HUES48 (cell line): ENCODE results near the gene COA3.
A peak's percentile ranks its signal among the peaks of the same experiment; 100 is the strongest.

ENCODE experiments used
- H3K27ac ChIP-seq: one replicate; pipeline ENCODE4 v1.7.0; 2013; ENCODE audit warnings: low read depth, low read length, inconsistent platforms
- H3K27me3 ChIP-seq: 2 replicates; pipeline ENCODE4 v1.6.1; 2013; ENCODE audit warnings: mild to moderate bottlenecking, low read length; ENCODE audit not compliant: control insufficient read depth, insufficient read depth
- H3K36me3 ChIP-seq: 2 replicates; pipeline ENCODE4 v1.6.1; 2013; ENCODE audit warnings: low read length; ENCODE audit not compliant: control insufficient read depth, insufficient read depth
- H3K4me1 ChIP-seq: 2 replicates; pipeline ENCODE4 v1.6.1; 2013; ENCODE audit warnings: mild to moderate bottlenecking, low read length; ENCODE audit not compliant: control insufficient read depth, insufficient read depth
- H3K4me3 ChIP-seq: 2 replicates; pipeline ENCODE4 v1.5.1; 2013; ENCODE audit warnings: mild to moderate bottlenecking, low read depth, low read length
- H3K9ac ChIP-seq: 2 replicates; pipeline ENCODE4 v1.6.1; 2013; ENCODE audit warnings: mild to moderate bottlenecking, low read depth, low read length, moderate library complexity
- H3K9me3 ChIP-seq: 2 replicates; pipeline ENCODE4 v1.6.1; 2013; ENCODE audit warnings: low read length; ENCODE audit not compliant: control insufficient read depth, insufficient read depth

The COA3 gene

DNA sequence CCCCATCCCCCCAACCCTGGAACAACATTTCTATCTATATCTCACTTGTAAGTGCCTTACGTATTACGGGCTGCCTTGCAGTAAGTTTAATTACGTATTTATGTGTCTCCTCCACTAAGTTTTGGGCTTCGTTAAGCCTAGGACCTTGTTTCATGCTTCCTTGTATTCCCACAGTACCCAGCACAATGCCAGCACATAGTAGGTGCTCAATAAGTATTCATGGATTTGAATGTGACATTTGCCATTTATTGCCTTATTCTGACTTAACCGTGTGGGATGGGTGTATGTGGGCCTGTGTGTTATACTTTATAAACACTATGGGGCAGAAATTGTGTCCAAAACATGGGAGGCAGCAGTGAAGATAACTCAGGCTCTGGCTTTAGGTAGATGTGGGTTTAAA, 6.0 kb downstream of the COA3 start:
- peaks cover 18% of the 10 kb centered on the region for H3K36me3 ChIP-seq
- 0 out of 2 replicates have a peak, but pooled peaks cover under 1% of the 10 kb centered on the region for H3K4me1 ChIP-seq
- H3K27ac ChIP-seq = no peak overlapping the region
- no peaks in the 10 kb centered on the region for H3K9me3 ChIP-seq
- H3K27me3 ChIP-seq = no peaks in the 10 kb centered on the region
- H3K4me3 ChIP-seq = no peak overlapping the region
- no peak overlapping the region for H3K9ac ChIP-seq

DNA sequence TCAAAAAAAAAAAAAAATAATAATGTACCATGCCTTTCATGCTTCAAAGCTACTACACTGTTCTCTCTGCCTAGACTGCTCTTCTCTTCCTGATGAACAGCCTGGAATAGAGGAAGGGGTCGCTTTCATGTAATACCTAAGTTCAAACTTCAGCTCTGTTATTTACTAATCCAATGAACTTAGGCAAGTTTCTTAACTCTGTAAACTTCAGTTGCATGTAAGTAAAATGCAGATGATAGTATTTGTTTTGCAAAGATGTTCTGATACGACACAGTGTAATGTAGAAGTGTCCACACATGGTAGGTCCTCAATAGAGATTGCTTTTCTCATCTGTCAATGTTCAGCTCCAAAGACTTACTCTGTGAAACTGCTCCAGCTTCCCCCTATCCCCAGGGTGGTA, 6.6 kb downstream of the COA3 start:
- Histone ChIP-seq H3K9ac (no peak overlapping the region), H3K9me3 (no peaks in the 10 kb centered on the region), H3K4me1 (no peaks in the 10 kb centered on the region), H3K36me3 (peaks cover 13% of the 10 kb centered on the region), H3K4me3 (no peak overlapping the region), H3K27ac (no peak overlapping the region), H3K27me3 (no peaks in the 10 kb centered on the region)

DNA sequence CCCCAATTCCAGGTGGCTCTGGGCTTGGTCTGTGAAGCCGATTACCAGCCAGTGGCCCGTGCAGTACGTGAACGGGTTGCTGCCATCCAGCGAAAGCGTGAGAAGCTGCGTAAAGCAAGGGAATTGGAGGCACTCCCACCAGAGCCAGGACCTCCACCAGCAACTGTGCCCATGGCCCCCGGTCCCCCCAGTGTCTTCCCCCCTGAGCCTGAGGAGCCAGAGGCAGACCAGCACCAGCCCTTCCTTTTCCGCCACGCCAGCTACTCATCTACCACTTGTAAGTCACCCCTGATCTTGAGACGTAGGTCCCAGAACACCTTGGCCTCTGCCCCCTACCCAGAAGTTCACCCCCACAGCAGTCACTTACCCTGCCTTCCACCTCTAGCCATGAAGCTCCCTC, 11.2 kb downstream of the COA3 start:
- H3K27ac ChIP-seq = no peak overlapping the region
- H3K36me3 ChIP-seq = no peaks in the 10 kb centered on the region
- no peaks in the 10 kb centered on the region for H3K4me1 ChIP-seq
- no peaks in the 10 kb centered on the region for H3K9me3 ChIP-seq
- H3K4me3 ChIP-seq = no peak overlapping the region
- peaks cover 6% of the 10 kb centered on the region; the same call in 1 of the 2 replicates for H3K27me3 ChIP-seq
- no peak overlapping the region for H3K9ac ChIP-seq

DNA sequence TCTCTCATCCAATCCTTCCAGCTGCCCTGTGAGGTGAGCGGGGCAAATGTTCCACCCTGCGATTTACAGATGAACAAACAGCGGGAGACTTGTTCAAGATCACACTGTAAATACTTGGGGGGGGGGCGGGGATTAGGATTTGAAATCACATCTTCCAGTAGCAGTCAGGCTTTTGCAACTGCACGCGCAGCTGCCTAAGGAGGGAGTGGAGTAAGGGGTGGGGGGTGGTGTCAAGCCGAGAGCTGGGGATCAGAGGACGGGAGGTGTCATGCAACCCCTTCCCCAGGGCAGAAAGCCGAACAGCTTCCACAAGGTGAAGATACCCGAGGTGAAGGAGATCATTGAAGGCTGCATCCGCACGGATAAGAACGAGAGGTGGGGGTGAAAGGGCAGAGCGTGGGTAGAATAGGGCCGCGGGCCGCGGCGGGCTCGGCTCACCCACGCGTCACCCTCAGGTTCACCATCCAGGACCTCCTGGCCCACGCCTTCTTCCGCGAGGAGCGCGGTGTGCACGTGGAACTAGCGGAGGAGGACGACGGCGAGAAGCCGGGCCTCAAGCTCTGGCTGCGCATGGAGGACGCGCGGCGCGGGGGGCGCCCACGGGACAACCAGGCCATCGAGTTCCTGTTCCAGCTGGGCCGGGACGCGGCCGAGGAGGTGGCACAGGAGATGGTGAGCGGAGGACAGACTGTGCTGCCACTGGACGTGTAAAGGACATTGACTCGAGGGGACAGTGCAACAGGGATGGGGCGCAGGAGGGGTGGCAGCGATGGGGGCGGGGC, 13.5 kb downstream of the COA3 start:
- H3K9ac ChIP-seq = no peak overlapping the region
- H3K4me1 ChIP-seq = no peaks in the 10 kb centered on the region
- H3K36me3 ChIP-seq = no peaks in the 10 kb centered on the region
- H3K4me3 ChIP-seq = no peak overlapping the region
- H3K27ac ChIP-seq = no peak overlapping the region
- no peaks in the 10 kb centered on the region for H3K9me3 ChIP-seq
- peaks cover 20% of the 10 kb centered on the region for H3K27me3 ChIP-seq

DNA sequence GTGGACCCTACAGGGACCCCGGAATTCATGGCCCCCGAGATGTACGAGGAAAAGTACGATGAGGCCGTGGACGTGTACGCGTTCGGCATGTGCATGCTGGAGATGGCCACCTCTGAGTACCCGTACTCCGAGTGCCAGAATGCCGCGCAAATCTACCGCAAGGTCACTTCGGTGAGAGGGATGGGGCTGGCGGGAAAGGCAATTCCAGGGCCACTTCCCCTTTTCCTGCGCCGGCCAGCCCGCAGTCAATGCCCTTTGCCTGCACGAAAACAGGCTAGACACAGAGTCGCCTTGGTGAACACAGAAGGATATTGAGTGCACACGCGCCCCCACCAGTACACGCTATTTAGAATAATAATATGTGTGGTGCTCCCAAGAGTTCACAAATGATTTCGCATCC, 14.1 kb downstream of the COA3 start:
- no peak overlapping the region for H3K27ac ChIP-seq
- no peak overlapping the region for H3K9ac ChIP-seq
- H3K4me3 ChIP-seq = no peak overlapping the region
- H3K9me3 ChIP-seq = no peaks in the 10 kb centered on the region
- 0 out of 2 replicates have a peak, but pooled peaks cover 5% of the 10 kb centered on the region for H3K4me1 ChIP-seq
- peaks cover under 1% of the 10 kb centered on the region; the same call in 1 of the 2 replicates for H3K36me3 ChIP-seq
- H3K27me3 ChIP-seq = peaks cover 20% of the 10 kb centered on the region

DNA sequence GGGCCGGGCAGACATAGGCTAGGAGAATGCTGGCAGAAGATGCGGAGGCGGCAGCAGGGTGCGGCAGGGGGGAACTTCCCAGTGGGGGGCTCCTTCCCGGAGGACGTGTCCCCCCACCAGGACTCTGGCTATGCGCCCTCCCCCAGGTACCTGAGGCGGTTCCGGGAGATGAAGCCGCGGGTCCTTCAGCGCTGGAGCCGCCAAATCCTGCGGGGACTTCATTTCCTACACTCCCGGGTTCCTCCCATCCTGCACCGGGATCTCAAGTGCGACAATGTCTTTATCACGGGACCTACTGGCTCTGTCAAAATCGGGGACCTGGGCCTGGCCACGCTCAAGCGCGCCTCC, 14.7 kb downstream of the COA3 start:
- H3K27ac ChIP-seq = no peak overlapping the region
- 0 out of 2 replicates have a peak, but pooled peaks cover 5% of the 10 kb centered on the region for H3K4me1 ChIP-seq
- H3K27me3 ChIP-seq = peaks cover 20% of the 10 kb centered on the region
- no peak overlapping the region for H3K9ac ChIP-seq
- H3K36me3 ChIP-seq = peaks cover 7% of the 10 kb centered on the region
- H3K9me3 ChIP-seq = no peaks in the 10 kb centered on the region
- H3K4me3 ChIP-seq = no peak overlapping the region

DNA sequence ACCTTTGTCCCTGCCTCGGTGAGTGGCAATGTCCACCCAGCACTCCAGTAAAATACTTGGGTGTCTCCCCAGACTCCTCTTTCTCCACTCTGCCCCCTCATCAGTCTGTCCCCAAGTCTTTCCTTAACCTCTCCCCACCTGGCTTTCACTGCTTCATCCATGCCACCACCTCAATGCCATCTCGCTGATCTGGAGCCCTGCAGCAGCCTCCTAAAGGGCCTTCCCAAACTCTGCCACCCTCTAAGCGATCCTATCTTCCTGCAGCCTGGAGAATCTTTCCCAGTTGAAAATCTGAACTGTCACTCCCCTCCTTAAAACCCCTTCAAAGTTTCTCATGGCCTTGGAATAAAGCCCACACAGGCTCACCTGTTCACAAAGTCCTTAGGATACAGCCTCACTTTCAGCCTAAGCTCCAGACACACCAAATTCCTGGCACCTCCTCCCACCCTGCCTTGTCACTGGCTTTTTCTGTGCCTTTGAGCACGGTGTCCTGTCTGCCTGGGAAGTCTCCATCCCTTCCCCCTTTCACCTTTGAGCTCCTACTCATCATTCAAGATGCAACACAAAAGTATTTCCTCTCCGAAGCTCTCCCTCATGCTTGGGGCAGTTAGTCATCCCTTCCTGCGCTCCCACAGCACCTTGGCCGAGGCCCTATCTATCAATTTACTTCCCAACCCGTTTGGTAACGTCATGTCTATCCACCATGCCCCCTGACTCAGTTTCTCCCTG, 15.3 kb downstream of the COA3 start:
- Histone ChIP-seq H3K4me3 (no peak overlapping the region), H3K27ac (no peak overlapping the region), H3K9ac (no peak overlapping the region), H3K27me3 (peaks cover 20% of the 10 kb centered on the region), H3K4me1 (0 out of 2 replicates have a peak, but pooled peaks cover 5% of the 10 kb centered on the region), H3K36me3 (peaks cover 13% of the 10 kb centered on the region), H3K9me3 (no peaks in the 10 kb centered on the region)

DNA sequence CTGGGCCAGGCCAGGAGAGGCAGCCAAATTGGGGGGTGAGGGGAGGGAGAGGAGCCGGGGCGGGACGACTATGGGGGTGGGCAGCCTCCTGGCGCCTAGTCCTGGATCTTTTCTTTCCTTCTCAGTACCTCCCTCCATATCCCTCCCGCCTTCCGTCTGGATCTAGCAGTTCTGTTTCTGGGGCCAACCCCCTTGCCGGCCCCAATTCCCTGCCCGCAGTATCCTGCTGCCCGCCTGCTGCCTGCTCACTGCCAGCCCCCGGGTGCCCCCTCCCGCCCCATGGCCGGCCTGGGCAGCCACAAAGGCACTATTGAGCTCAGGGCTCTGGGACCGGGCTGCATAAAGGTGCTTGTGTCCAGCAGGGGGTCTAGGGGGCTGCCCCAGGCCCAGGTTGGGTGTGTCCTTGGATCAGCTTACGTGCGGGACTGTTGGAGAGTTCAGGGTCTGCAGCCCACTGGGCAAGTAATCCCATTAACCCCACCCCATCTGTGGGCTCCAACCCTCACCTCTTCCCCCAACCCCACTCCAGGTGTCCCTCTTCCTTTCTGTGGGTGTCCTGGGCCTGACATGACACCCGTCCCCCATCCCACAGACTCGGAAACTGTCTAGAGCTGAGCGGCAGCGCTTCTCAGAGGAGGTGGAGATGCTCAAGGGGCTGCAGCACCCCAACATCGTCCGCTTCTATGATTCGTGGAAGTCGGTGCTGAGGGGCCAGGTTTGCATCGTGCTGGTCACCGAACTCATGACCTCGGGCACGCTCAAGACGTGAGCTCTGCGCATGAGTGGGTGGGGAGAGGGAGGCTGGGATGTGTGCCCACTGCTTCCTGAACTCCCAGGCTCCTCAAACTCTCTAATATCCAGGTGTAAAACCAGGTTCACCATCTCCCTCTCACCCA, 16.1 kb downstream of the COA3 start:
- peaks cover 20% of the 10 kb centered on the region for H3K27me3 ChIP-seq
- 0 out of 2 replicates have a peak, but pooled peaks cover 5% of the 10 kb centered on the region for H3K4me1 ChIP-seq
- no peak overlapping the region for H3K27ac ChIP-seq
- no peaks in the 10 kb centered on the region for H3K9me3 ChIP-seq
- no peak overlapping the region for H3K4me3 ChIP-seq
- peaks cover 20% of the 10 kb centered on the region for H3K36me3 ChIP-seq
- no peak overlapping the region for H3K9ac ChIP-seq

DNA sequence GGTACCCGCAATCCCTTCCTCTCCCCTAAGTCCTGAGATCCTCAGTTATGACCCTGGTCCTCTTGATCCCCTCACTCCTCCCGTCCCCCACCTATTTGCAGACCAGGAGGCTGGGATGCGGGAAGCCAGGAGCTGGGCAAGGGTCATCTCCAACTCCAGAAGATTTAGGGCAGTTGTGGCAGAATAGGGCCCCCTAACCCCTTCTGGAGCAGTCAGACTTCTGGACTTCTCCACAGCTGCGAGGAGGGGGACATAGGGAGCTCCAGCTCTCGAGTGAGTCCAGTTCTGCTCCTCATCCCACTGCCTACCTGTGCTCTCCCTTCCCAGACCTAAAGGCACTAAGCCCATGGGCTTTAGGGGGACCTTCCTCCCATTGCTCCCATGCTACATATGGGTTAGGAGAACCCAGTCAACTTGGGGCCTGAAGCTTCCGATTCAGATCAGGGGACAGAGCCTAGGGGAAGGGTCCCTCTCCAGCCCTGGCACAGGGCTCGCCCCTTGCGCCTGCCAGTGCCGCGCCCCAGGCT, 16.8 kb downstream of the COA3 start:
- 0 out of 2 replicates have a peak, but pooled peaks cover 5% of the 10 kb centered on the region for H3K4me1 ChIP-seq
- H3K27ac ChIP-seq = no peak overlapping the region
- no peak overlapping the region for H3K9ac ChIP-seq
- H3K4me3 ChIP-seq = peak overlapping the region; percentile 63; the same call in 1 of the 2 replicates
- H3K27me3 ChIP-seq = peaks cover 20% of the 10 kb centered on the region
- peaks cover 25% of the 10 kb centered on the region for H3K36me3 ChIP-seq
- no peaks in the 10 kb centered on the region for H3K9me3 ChIP-seq

DNA sequence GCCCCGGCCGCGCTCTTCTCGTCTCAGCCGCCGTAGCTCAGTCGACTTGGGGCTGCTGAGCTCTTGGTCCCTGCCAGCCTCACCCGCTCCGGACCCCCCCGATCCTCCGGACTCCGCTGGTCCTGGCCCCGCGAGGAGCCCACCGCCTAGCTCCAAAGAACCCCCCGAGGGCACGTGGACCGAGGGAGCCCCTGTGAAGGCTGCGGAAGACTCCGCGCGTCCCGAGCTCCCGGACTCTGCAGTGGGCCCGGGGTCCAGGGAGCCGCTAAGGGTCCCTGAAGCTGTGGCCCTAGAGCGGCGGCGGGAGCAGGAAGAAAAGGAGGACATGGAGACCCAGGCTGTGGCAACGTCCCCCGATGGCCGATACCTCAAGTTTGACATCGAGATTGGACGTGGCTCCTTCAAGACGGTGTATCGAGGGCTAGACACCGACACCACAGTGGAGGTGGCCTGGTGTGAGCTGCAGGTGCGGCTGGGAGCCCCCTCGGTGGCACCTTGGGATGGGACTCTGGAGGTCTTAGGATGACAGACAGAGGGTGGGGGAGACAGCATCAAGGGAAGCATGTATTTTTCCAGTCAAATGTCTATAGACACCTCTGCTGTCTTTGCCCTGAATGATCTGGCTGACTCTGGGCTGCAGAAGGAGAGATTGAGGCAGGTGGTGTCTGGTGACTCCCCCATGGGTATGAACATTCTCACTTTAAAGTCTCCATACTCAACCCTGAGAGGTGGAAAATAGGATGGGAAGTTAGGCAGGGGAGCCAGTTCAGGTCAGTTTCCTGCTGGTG, 17.5 kb downstream of the COA3 start:
- H3K4me3 ChIP-seq = peak overlapping the region; percentile 63
- H3K4me1 ChIP-seq = 0 out of 2 replicates have a peak, but pooled peaks cover 5% of the 10 kb centered on the region
- H3K9me3 ChIP-seq = no peaks in the 10 kb centered on the region
- H3K27ac ChIP-seq = no peak overlapping the region
- no peak overlapping the region; the same call in 1 of the 2 replicates for H3K9ac ChIP-seq
- H3K36me3 ChIP-seq = peaks cover 30% of the 10 kb centered on the region
- peaks cover 20% of the 10 kb centered on the region for H3K27me3 ChIP-seq
